Nephron progenitor cell (in vitro differentiated cells): ENCODE results near the gene DYRK1A.
A peak's percentile ranks its signal among the peaks of the same experiment; 100 is the strongest.

Experiments
- DNase-seq: peaks from one replicate; pipeline ENCODE4 v3.0.0; 2021
- H3K27ac Mint-ChIP-seq: 2 replicates; pipeline ENCODE4 v1.8.0; 2021; ENCODE audit warnings: mild to moderate bottlenecking, moderate library complexity, mixed read lengths
- H3K27me3 Mint-ChIP-seq: 2 replicates; pipeline ENCODE4 v1.8.0; 2021; ENCODE audit warnings: mild to moderate bottlenecking, low read depth, mixed read lengths; ENCODE audit not compliant: poor library complexity
- H3K36me3 Mint-ChIP-seq: 2 replicates; pipeline ENCODE4 v1.8.0; 2021; ENCODE audit warnings: low read depth, mixed read lengths
- H3K4me1 Mint-ChIP-seq: 2 replicates; pipeline ENCODE4 v1.8.0; 2021; ENCODE audit warnings: mixed read lengths
- H3K4me3 Mint-ChIP-seq: 2 replicates; pipeline ENCODE4 v1.8.0; 2021; ENCODE audit warnings: mild to moderate bottlenecking, moderate library complexity, mixed read lengths
- H3K9me3 Mint-ChIP-seq: 2 replicates; pipeline ENCODE4 v1.8.0; 2021; ENCODE audit warnings: mild to moderate bottlenecking, moderate library complexity, mixed read lengths
- TF ChIP-seq, protein P1 (sequence below): fragments of 200-600 bp; sonication (generic); IDR thresholded peaks from 2 replicates; pipeline ENCODE4 v1.5.0; 2021; ENCODE audit warnings: antibody characterized with exemption

Gene DYRK1A

DNA sequence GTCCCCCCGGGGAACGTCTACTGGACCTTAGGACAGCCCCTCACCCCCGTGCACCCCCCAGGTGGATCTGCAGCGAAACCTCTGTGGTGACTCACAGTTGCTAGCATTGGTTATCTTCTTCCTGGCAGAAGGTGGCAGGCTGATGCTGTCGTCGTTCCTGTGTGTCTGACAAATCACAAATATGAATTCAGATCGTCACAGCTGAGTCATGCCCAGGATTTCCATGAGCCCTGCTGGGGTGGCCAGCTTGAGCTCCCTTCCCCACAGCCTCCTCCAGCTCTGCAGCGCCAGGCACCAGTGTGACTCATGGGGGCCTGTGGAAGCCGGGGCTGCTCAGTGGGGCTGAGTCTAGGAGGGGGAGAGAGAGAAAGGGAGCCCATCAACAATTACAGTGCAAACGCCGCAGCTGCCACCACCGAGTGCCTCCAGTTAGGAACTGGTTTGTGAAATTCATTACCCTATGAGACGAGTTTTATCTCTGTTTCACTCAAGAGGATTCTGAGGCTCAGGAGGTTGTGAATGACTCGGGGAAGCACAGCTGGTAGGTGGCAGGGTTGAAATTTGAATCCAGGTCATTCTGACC, 197.9 kb downstream of the DYRK1A start:
- Mint-ChIP-seq H3K4me3 (no peak overlapping the region), H3K27me3 (peaks cover 41% of the 10 kb centered on the region), H3K9me3 (peaks cover 4% of the 10 kb centered on the region), H3K36me3 (no peaks in the 10 kb centered on the region), H3K27ac (no peak overlapping the region), H3K4me1 (peaks cover 39% of the 10 kb centered on the region)
- no peak for DNase-seq
- TF ChIP-seq, protein P1, sequence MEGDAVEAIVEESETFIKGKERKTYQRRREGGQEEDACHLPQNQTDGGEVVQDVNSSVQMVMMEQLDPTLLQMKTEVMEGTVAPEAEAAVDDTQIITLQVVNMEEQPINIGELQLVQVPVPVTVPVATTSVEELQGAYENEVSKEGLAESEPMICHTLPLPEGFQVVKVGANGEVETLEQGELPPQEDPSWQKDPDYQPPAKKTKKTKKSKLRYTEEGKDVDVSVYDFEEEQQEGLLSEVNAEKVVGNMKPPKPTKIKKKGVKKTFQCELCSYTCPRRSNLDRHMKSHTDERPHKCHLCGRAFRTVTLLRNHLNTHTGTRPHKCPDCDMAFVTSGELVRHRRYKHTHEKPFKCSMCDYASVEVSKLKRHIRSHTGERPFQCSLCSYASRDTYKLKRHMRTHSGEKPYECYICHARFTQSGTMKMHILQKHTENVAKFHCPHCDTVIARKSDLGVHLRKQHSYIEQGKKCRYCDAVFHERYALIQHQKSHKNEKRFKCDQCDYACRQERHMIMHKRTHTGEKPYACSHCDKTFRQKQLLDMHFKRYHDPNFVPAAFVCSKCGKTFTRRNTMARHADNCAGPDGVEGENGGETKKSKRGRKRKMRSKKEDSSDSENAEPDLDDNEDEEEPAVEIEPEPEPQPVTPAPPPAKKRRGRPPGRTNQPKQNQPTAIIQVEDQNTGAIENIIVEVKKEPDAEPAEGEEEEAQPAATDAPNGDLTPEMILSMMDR: no peak

DNA sequence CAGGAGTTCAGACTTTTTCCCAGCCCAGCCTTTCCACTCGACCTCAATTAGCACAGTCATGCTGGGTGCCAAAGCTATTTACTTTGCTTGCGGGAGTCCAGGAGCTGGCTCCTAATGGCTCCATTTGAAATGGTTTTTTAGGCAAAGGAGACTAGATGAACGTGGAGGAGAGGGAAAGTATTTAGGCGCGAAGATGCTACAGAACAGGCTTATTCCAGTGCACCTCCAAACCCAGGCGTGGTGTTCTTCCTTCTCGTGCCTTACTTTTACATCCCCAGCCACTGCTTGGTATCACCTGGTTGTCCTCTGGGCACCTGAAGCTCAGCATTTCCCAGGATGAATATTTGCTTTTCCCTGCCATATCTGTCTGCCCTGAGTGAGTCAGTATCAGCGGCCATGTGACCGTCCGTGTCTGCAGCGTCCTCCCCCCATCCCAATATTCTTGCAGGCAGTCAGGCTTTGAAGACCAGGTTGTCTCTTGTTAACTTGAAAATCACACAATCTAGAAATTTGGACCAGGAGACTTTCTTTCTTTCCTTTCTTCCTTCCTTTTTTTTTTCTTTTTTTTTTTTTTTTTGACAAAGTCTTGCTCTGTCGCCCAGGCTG, 198.5 kb downstream of the DYRK1A start:
- Mint-ChIP-seq H3K9me3 (peaks cover 4% of the 10 kb centered on the region), H3K27me3 (peaks cover 42% of the 10 kb centered on the region), H3K36me3 (no peaks in the 10 kb centered on the region), H3K4me1 (peaks cover 39% of the 10 kb centered on the region), H3K27ac (no peak overlapping the region), H3K4me3 (peak overlapping the region; percentile 13)
- TF ChIP-seq, protein P1: no peak
- DNase-seq: no peak

DNA sequence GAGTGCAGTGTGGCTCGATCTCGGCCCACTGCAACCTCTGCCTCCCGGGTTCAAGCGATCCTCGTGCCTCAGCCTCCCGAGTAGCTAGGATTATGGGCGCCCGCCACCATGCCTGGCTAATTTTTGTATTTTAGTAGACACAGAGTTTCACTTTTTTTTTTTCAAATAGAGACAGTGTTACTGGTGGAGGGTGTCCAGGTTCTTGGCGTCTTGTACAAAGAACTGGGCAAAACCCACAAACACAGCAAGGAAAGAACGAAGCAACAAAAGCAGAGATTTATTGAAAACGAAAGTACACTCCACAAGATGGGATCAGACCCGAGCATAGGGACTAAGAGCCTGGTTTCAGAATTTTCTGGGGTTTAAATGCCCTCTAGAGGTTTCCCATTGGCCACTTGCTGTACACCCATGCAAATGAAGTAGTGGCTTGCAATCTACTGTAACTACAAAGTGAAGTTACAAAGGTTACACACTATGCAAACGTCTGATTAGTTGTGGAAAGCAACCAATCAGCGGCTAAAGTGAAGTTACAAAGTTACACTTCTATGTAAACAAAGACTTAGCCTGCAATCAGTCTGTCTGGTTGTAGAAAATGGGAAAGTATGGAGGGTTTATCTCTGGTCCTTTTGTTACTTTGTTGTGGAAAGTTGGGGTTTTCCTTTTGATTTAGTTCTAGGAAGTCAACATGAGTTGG, 199.1 kb downstream of the DYRK1A start:
- H3K9me3 Mint-ChIP-seq: peaks cover 4% of the 10 kb centered on the region
- no peak overlapping the region for H3K27ac Mint-ChIP-seq
- no peak for DNase-seq
- no peak overlapping the region for H3K4me3 Mint-ChIP-seq
- H3K27me3 Mint-ChIP-seq: peaks cover 38% of the 10 kb centered on the region
- H3K36me3 Mint-ChIP-seq: no peaks in the 10 kb centered on the region
- TF ChIP-seq, protein P1: no peak
- H3K4me1 Mint-ChIP-seq: peaks cover 39% of the 10 kb centered on the region

DNA sequence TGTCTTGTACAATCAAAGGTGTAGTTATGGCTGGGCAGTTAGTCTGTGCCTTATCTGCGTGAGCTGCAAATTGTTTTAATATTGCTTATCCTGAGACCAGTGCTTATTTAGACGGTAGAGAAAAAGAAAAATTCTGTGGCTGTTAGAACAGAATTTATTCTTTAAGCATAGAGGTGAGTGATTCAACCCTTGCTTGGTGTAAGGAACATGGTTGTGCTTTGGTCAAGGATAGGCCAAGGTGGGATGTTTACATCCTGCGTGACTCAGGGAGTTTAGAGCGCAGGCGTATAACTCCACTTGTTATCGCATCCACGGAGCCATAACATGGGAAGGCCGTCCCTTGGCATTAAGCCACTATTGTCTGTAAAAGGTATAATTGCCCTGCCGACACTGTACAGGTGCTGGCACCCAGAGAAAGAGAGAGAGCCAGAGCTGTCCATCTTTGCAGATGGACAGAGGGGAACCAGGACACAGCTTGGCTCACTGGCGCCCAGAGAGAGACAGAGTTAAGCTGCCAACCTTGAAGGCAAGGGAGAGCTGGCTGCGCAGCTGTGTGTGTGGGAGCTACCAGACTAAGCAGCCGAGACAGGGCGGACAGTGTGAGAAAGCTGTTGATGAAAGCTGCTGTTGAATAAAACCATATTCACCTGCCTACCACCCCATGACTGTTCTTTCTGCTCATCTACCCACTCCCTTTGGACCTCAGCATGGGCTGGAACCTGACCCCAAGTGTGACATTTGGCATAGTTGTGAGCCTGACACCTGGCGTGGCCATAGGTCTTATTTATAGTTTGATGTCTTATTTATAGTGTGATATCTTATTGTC, 200.4 kb downstream of the DYRK1A start:
- no peak for DNase-seq
- peaks cover 35% of the 10 kb centered on the region for H3K27me3 Mint-ChIP-seq
- H3K4me1 Mint-ChIP-seq: peaks cover 39% of the 10 kb centered on the region
- TF ChIP-seq, protein P1: no peak
- no peak overlapping the region for H3K4me3 Mint-ChIP-seq
- H3K27ac Mint-ChIP-seq: peak overlapping the region; percentile 38
- peaks cover 4% of the 10 kb centered on the region for H3K9me3 Mint-ChIP-seq
- no peaks in the 10 kb centered on the region for H3K36me3 Mint-ChIP-seq

GRCh38 chr21:37568415-37568814, 201.8 kb downstream of the DYRK1A start:
- Mint-ChIP-seq H3K9me3 (no peaks in the 10 kb centered on the region), H3K27me3 (peaks cover 38% of the 10 kb centered on the region), H3K4me3 (no peak overlapping the region), H3K36me3 (no peaks in the 10 kb centered on the region), H3K4me1 (peaks cover 29% of the 10 kb centered on the region), H3K27ac (no peak overlapping the region)
- TF ChIP-seq, protein P1: no peak
- DNase-seq: no peak
